Stimulated activated CD8-positive, alpha-beta memory T cell treated with anti-CD3 and anti-CD28 coated beads, Interleukin-4, amount 100 ng/mL, for 4 hours (primary cell): Measurements from ENCODE around the gene GOLGB1.
"Not testable (repeated sequence)": the region's sequence is repeated elsewhere in the genome, so short reads cannot be mapped to it uniquely, and the experiment has no call there.

Experiments used
- DNase-seq, 2 donors: peaks; one replicate each; pipeline ENCODE4 v3.0.0-alpha.2; 2020; ENCODE audit warnings: low read depth in 2 of 2, low spot score in 1 of 2

Gene GOLGB1

DNA sequence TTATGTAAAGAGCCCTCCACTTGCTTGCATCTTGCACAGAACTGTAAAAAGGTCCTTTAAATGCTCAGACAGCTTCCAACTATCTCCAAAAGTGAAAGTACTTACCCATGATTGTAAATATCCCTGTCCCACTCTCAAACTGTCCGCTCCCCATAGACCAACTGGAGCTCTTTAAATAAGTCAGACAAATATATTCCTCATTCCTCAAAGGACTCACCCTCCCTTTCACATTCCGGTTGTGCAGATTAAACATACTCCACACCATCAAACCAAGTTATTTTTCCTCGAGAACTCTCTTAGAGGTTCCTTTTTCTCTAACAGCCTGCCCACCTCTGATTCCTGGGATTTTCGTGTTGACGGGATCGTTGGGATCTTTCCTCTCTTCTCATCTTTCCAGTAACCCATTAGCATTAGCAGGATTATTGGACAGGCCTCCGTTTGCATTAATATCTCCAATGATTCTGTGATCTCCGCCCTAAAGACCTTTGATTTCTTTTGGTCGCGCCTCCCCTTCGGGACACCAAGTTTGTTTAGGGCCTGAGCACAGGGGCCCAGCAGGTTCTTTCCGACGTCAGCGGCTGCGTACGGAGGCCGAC, 763 bp downstream of the GOLGB1 start:
- DNase-seq: no peak

DNA sequence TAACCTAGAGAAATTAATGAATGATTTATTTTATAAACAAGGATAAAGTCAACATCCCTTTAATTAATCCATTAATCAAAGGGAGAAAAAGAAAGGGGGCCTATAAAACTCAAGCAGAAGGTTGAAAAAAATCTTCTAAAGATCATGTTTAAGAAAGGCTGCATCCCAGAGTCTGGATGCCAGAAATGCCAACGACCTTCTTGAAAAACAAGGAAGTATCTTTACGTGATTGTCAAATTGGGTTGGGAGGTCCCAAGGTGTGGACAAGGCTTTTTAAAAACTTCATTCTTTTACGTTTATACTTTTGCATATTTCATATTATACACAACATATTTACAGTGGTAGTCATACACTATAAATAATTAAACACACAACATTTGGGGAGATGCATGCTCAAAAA, 1.6 kb downstream of the GOLGB1 start:
- no peak for DNase-seq

DNA sequence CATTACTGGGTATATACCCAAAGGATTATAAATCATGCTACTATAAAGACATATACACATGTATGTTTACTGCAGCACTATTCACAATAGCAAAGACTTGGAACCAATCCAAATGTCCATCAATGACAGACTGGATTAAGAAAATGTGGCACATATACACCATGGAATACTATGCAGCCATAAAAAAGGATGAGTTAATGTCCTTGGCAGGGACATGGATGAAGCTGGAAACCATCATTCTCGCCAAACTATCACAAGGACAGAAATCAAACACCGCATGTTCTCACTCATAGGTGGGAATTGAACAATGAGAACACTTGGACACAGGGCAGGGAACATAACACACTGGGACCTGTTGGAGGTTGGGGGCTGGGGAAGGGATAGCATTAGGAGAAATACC, 6.4 kb downstream of the GOLGB1 start:
- not testable (repeated sequence) for DNase-seq

DNA sequence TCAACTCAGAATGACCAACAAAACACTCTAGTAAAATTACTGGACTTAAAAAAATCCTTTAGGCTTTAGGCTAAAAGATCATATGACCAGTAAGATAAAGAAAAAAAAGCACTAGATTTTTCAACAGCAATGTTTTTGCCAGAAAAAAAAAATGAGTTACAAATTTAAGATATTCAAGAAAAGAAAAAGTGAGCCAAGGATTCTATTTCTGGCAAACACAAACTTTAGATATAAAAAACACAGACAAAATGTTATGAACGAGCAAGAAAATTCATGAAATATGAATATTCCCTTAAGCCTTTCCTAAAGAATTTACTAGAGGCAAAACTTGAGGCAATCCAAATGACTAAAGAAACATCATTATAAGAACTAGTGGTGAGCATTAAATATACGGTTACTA, 8.6 kb downstream of the GOLGB1 start:
- DNase-seq: no peak

DNA sequence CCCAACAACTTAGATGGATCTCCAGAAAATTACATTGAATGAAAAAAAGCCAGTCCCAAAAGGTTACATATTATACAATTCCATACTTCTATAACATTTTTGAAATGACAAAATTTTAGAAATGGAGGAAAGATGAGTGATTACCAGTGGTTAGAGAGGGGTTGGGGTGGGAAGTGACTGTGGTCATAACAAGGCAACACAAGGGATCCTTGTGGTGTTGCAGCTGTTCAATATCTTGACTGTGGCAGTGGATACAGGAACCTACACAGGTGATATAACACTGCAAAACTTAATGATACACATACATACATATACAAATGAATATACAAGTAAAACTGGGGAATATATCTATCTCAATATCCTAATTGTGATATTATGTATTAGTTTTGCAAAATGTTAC, 9.6 kb downstream of the GOLGB1 start:
- no peak for DNase-seq

DNA sequence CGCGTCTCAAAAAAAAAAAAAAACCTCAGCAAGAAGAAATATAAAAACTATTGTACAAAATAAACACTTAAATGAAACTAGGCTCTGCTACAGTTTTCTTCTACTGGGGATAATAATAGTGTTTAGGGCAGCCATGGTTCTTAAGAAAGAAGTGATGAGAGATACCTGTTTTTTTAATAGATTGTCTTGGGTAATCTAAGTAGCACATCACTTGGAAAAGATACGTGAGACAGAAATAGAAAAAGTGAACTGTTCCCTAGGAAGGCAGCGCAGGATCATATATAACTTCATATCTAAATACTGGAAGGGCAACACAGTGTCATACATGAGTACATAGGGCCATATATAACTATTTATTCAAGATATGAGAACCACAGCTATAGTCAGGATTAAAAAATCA, 11.9 kb downstream of the GOLGB1 start:
- no peak for DNase-seq

DNA sequence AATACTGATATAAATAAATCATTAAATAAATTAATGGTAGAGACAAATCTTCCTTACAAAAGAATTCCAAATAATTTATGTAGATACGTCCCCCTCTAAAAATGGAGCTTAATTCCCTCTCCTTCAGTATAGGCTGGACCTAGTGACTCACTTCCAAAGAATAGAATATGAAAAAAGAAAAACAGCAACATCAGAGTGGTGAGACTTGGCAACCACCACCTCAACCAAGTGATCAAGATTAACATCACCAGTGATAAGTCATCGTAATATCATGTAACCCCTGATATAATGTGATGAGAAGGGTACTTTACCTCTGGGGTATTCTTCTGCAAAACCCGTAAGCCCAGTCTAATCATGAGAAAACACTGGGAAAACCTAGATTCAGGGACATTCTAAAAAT, 13.4 kb downstream of the GOLGB1 start:
- no peak for DNase-seq

DNA sequence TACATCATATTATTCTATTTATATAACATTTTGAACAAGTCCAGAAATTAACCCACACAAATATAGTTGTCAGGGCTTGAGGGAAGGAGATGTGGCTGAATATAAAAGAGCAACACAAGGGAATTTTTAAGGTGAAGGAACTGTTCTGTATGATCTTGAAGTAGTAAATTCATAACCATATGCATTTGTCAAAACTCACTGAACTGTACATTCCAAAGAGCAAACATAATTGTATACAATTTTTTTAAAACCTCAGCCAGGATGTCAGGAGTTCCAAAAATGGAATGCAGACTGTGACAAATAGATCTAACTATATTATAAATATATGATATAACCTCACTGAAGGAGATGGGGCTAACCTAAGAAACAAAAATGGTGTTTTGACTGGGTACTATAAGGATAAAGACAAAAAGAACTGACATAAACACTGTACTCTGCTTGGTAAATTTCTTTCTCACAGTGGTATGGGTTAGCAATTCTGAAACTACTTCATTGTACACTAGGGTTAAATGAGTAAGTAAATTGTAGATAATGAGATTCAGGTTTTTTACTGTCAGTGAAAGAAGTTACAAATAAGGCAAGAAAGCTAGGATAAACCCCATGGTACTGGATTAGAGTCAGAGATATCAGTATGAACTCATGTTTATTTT, 14.4 kb downstream of the GOLGB1 start:
- no peak for DNase-seq

DNA sequence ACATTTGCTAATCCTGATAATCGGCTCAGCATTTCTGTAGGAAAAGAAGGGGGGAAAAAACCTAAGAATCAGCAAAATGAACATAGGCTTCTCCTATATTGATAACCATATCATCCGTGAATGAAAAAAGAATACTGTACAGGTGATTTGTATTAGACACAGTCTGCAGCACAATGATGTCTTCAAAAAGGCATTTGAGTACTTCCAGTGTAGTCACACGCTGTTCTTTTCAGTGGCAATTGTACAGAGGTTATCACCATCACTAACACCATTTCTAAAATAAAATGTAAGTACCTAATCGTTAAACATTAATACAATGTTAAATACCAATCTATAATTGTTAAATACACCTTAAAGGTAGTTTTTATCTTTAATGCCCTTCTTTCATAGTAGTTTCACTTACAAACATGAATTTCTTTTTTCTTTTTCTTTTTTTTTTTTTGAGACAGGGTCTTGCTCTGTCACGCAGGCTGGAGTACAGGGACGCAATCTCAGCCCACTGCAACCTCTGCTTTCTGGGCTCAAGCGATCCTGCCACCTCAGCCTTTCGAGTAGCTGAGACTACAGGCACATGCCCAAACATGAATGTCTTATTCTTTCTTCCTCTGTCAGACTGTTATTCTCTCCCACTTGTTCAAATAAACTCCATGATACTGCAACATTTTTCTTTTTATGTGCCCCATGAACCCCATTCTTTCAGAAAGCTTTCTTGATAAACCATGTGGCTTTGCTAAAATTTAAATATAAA, 18.4 kb downstream of the GOLGB1 start:
- DNase-seq: no peak

DNA sequence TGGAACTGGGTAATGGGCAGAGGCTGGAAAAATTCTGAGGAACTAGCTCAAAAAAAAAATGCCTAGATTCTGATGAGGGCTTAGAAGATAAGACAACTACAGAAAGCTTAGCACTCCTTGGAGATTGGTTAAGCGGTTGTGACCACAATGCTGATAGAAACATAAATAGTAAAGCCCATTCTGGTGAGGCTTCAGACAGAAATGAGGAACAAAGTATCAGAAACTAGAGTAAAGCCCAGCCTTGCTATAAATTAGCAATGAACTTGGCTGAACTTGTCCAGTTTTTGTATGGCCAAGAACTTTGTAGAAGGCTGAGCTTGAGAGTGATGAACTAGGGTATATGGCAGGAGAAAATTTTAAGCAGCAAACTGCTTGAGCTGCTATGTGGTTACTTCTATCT, 25.4 kb downstream of the GOLGB1 start:
- DNase-seq: no peak

DNA sequence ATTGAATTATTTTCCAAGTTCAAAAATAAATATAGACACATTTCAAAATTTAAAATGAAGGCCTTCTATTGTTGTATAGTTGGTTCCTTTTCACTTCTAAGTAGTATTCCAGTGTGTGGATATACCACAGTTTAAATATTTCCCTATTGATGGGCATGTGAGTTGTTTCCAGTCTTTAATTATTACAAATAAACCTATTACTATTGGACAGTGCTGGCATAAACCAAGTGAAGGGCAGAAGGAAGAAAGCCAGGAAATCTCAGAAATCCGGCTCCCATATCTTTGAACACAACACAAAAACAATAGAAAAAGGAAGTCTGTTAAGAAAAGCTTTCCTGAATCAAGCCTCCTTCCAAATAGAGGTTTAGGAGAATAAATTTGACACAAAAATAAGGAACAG, 26.1 kb downstream of the GOLGB1 start:
- DNase-seq: no peak

DNA sequence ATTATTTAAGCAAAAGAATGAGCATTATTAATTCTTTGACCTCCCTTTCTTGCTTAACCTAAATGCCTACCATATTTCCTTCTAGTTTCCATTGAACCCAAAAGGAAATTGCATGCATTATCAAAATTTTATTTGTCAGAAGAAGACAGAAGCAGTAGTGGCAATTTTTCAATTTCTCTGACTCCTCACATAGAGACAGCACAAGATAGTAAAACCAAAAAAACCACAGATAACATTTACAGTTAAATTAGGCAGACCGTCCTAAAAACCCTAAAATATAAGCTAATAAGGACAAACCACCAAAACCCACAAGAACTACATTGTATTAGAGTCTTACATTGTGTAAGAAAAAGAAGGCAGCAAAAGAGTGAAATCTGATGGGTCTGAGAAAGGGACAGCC, 27.1 kb downstream of the GOLGB1 start:
- no peak for DNase-seq

DNA sequence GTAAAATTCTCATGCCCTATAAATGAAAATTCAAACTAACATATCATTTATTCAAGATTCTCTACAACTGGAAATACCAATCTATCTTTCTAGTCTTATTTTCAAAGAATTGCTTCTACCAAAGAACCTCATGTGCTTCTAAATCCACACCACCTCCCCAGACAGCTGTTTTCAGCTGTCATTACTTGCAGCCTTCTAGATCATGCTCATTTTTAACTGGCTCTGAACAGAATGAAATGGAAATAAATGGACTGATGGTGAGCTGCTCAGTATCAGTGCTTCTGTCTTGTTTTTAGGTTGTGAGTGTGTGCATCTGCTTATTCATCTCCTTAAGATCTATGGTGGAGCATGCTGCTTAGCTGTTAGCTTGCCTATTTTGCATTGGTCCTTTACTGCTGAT, 29.4 kb downstream of the GOLGB1 start:
- no peak for DNase-seq

DNA sequence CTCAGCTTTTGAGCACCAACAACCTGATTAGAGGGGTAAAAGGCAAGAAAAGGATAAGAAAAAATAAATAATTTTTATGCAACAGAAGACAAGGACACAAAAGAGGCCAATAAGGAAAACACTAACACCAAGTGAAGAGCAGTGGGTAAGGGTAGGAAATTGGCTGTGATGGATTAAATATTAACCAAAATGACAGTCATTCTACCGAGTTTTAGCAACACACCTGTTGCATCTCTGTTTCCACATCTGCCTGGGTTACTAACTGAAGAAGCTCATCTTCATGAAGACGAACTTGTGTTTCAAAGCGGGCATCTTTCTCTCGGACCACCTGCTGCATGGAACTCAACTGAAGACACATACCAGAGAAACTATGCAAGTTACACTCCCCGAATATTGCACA, 30.1 kb downstream of the GOLGB1 start:
- DNase-seq: no peak

DNA sequence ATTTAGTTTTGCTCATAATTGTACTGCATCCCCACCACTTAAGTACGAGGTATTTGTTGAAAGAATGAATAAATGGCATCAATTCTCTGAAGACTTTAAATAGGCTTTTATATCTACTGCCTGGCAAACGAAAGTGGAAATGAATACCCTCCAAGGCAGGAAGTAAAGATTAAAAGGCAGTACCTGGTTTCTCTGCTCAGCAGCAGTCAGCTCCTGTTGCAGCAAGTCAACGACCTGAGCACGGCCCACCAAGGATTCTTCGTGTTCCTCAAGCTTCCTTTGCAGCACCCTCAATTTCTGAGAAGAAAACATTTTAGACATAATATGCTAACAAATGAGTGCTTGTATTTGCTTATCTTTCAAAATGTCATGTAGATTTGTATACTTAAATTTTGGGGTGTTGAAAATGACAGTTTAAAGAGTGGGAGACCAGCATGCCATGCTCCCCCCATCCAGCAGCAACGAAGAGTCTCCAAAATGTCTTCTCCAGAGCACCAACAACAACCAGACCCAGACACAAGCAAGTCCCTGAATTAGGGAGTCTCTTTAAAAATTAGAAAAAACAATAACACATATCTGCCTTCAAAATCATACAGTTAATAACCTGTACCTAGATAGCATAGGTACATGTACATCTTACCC, 31.2 kb downstream of the GOLGB1 start:
- DNase-seq: no peak

DNA sequence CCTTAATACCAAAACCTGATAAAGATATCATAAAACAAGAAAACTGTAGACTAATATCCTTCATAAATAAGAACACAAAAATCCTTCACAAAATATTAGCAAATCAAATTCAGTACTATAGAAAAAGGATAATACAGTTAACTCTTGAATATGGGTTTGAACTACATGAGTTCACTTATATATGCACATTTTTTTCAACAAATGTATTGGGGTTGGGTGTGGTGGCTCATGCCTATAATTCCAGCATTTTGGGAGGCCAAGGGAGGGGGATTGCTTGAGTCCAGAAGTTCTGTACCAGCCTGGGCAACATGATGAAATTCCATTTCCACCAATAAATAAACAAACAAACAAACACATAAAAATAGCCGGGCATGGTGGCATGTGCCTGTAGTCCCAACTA, 39.2 kb downstream of the GOLGB1 start:
- DNase-seq: no peak

DNA sequence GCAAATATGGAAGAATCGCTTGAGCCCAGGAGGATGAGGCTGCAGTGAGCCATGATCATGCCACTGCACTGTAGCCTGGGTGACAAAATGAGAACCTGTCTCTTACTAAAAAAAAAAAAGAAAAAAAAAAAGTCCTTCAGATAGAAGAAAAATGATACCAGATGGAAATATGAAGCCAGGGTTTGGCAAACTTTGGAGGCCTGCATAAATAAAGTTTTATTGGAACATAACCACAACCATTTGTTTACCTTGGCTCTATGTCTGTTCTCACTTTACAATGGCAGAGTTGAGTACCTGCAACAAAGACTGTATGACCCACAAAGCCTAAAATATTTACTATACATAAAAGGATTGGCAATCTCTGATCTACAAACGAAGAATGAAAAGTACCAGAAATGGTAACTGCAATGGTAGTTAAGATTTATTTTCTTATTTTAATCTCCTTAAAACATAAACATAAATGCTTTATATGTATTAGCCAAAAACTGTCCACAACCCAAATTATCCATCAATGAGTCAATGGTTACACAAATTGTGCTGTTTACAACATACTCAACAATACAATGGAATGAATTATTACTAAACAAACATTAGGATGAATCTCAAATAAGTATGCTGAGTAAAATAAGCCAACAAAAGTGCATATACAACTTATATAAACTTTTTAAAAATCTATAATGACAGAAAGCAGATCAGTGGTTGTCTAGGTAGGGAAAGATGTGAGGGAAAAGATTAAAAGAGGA, 41.8 kb downstream of the GOLGB1 start:
- DNase-seq: no peak

DNA sequence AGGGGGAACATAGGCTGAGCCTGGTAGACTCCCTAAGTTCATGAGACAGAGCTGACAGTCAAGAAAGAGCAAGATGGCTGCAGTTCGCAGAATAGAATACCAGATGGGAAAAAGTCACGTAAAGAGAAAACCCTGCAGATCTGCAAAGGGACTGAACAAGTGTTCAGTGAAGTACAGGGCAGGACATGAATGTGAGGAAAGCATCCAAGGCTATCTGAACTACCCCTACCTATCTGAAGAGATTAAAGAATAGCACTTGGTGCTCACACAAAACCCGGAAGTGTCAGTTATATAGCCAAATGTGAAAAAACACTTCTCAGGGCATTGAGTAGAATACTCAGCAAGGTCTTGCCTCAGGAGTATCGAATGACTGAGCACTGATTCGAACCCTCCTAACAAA, 44.0 kb downstream of the GOLGB1 start:
- DNase-seq: no peak

DNA sequence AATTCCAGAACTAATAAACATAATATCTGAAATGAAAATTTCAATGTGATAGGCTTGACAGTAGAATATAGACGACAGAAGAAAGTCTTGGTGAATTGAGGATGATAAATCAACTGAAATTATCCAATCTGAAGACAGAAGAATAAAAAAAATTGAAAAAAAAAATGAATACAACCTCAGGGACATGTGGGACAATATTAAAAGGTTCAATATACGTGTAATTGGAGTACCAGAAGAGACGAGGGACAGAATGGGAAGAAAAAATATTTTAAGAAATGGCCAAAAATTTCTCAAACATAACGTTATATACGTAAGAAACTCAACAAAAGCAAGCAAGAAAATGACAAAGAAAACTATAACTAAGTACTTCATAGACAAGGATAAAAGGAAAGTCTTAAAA, 45.6 kb downstream of the GOLGB1 start:
- no peak for DNase-seq

DNA sequence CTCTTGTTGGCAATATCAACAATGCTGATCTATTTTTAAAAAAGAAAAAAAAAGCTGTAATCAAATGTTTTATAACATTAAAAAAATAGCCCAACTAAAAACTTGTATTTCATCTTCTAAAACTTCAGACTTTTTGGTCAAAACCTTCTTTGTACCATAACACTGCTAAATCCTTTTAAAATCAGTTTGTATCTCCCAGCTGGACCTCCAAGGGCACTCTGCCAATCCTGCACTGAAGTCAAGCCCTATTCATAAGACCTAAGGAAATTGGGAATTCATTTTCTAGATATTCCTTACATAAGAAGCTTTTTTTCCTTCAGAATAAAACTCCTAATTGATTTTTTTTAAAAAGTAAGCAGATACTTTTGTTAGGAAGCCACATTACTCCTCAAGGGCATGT, 50.6 kb downstream of the GOLGB1 start:
- DNase-seq: no peak

DNA sequence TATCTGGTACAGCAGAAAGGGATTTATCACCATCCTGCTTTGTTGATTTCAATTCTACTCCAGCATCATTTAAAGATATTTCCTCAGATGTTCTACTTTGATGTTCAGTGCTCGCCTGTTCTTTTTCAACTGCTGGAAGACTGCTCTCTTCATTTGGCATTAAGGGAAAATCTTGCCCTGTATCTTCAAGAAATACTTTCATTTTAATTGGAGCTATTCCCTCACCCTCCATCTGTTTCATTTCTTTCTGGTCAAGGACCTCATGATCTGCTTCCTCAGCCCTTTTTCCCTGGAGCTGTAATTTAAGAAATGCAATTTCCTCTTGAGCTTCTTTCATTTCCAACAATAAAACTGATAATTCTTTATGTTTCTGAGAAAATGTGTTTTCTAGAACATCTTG, 51.1 kb downstream of the GOLGB1 start:
- DNase-seq: no peak

DNA sequence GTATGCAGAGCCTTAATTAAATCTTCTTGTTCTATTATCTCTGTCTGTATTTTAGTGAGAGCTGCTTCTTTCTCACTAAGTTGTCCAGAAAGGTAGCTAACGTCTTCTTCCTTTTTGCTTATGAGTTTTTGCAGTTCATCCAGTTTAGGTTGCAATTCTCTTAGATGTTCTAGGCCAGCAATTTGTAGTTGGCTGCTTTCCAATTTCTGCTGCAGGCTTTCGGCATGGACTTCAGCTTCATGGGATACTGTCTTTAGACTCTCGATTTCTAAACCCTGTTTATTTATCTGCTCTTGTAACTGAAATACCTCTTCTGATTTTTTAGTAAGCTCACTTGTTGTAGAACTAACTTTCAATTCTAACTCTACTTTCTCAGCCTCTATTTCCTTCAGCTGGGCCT, 53.4 kb downstream of the GOLGB1 start:
- DNase-seq: no peak
